Upper lobe of left lung (tissue), 4 donors: Measurements from ENCODE around the gene GTF2A1.

Experiments used
- CTCF ChIP-seq, 6 experiments: fragments of 450-650 bp in 4 of 6; fragments of 200-600 bp in 2 of 6; sonication (generic) in 2 of 6; IDR thresholded peaks; one replicate each; pipeline ENCODE4 v1.5.1; 2016 to 2019; ENCODE audit warnings: antibody characterized with exemption in 6 of 6
- POLR2A ChIP-seq, 4 donors: fragments of 450-650 bp; IDR thresholded peaks; one replicate each; pipeline ENCODE4 v1.5.1; 2016 to 2017; ENCODE audit warnings: antibody characterized with exemption in 4 of 4, mild to moderate bottlenecking in 2 of 4
- POLR2AphosphoS5 ChIP-seq, 2 donors: sonication (generic); formaldehyde crosslinking; IDR thresholded peaks; one replicate each; pipeline ENCODE4 v1.5.1; 2017; ENCODE audit warnings: antibody characterized with exemption in 2 of 2

- TF ChIP-seq CTCF (IDR thresholded peaks at IDR 0.05) (no peak), POLR2AphosphoS5 (IDR thresholded peaks at IDR 0.05) (no peak), POLR2A (IDR thresholded peaks at IDR 0.05) (no peak)
These were observed 87.4 kb downstream of the GTF2A1 start for GRCh38 chr14:81133400-81133799.
